Stimulated activated CD8-positive, alpha-beta memory T cell treated with anti-CD3 and anti-CD28 coated beads, Interleukin-12 subunit alpha, Interleukin-12 subunit beta, amount 100 ng/mL, for 24 hours (primary cell): Measurements from ENCODE around the gene CLRN1.

ENCODE experiments used
- DNase-seq: peaks from one replicate; pipeline ENCODE4 v3.0.0-alpha.2; 2020; ENCODE audit errors: extremely low read depth

Gene CLRN1

DNA sequence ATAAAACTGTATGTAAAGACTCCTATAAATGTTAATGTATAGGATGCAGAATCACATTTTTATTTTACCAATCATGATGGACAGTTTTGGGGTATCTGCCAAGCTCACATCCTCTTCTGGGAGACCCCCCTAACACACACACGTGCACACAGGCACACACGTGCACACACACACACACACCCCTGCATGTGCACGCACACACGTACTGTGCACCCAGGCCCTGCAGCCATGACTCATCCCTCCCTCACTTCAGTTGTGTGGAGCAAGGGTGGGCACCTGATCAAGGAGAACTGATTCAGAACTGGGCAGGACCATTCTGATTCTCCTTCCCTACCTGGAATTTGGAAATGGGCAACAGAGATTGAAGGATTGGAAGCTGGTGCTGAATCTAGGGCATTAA, 51.3 kb downstream of the CLRN1 start:
- DNase-seq: no peak

- DNase-seq: no peak
These were observed 52.3 kb downstream of the CLRN1 start for GRCh38 chr3:150920236-150920635.

DNA sequence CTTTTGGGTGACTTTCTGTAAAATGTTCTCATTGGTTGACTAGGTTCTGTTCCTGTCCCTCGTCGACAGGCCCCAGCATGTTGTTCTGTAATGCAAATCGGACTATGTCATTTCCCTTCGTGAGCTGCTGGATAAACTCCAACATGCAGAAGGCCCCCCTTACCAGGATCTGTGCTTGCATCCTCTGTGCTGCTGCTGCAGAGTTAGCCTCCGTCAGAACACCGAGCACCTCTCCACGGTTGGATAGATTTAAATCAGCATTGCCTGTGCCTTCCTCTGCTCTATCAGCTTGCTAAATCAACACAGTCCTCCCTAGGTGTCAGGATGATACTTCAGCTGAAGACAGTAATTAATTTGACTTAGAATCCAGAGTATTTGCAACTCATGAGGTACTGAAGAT, 54.6 kb downstream of the CLRN1 start:
- DNase-seq: no peak

DNA sequence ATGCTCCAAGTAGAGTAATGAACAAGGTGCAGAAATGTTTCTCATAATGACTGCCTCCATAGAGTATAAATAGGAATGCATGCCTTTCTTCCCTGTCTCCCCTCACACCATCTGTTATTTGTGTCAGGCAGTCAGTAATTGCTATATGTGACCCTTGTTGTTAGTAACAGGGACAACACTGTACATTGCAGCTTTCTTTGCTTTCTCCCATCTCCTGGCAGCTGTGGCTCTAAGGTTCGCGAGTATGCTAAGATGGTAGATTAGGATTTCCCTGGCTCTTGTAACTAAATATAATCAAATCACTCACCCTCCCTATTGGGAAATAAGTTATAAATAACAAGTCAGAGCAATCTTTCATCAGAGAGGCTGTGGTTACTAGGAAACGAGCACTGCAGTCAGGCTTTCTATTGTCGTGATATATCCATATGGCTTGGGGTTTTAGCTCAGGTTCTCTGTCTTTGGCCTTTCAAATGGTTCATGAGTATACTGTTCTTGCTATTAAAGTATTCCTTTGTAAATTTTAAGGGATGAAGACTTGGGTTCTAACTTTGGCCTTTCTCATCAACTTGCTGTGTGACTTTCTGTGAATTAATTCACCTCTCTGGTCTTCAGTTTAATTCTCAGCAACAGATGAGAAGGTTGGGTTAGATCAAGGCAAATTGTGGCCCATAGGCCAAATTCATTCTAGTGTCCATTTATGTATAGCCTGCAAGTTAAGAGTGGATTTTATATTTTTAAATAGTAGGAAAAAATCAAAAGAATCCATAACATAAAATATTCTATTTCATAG, 59.2 kb downstream of the CLRN1 start:
- DNase-seq: no peak

DNA sequence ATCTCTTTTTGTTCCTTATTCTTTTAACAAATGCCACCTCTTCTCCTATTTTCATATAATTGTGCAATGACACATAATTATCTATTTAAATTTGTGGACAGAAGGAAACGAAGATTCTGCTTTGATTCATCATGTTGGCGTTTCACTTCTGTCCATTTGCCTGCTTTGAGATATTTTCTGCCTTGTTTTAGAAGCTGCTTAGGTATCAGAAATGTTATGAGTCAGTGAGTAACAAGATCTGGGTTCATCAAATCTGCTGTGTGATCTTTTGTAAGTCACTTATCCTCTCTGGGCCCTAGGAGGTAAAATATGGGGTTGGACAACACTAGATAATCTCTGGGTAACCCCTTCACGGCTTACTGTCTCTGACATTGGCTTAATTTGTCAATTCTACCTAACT, 60.0 kb downstream of the CLRN1 start:
- DNase-seq: no peak

DNA sequence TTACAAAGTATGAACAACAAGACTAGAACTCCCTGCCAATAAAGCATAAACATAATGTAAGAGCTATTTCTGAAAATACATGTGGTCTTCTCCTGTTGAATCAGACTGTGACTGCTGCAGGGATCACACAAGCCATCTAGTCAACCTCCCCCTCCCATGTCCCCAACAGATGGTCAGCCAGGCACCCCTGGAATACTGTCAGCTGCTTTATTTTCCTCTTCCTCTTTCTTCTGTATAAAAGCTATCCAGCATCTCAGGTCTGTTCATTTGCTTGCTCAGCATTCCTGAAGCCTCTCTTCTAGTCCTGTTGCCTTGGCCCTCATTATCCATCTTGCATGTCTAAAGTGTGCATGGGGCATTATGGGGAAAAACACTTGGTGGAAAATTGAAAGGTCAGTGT, 60.8 kb downstream of the CLRN1 start:
- DNase-seq: no peak

DNA sequence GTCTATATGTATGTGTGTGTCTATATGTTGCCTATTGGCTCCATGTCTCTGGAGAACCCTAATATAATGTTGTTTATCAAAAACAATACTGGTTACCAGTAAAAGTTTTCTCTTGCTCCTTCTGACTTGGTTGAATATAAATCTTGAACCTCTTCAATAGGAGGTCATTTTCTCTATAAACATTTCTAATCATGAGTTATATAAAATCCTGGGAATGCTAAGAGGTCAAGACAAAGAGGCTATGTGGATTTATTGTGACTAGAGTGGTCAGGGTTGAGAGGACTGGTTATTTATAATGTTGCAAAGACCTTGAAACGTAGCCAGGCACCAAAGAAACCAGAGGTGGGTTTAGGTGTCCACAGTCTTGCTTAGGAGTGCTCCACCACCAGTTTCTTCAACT, 66.1 kb downstream of the CLRN1 start:
- DNase-seq: no peak

- no peak for DNase-seq
These were observed 66.8 kb downstream of the CLRN1 start for GRCh38 chr3:150905746-150906145.

GRCh38 chr3:150905339-150905738, 67.2 kb downstream of the CLRN1 start, which contains the start of gene MINDY4B:
TSS of gene MINDY4B (minus strand) at chr3:150905439. CDS start at chr3:150905439, 0 bp downstream.
- no peak for DNase-seq

DNA sequence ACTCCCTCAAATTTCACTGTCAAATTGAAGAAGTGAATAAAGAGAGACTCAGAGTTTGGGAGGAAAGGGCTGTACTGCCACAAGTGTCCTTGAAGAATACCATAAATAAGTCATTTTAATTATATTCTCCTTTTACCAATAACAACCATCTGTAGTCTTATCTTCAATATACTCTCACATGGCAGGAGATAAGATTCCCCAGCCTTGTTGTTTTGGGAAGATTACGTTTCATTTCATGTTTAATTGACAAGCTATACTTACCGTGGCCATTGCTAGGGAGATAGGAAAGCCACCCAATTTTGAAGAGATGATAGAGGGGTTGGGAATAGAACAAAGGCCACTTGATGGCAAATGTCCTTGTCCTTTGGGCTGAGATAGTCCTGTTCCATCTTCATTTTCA, 69.5 kb downstream of the CLRN1 start:
- no peak for DNase-seq

DNA sequence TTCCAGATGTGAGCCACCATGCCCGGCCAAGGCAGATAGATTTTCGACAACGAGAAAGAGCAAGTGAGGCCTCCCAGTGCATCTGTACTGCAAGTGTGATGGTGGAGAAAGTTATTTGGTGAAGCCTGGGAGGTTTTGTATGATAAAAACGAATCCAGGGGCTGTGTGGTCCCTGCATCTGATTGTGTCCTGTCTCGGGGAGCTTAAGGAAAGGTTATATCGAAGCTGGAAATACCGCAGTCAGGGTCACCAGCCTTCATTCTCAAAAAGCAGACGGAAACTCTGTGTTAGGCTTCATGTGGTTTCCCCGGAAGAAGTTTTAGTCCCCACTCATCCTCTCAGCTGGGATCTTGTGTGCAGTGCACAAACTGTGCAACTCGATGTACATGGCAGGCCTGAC, 70.7 kb downstream of the CLRN1 start:
- DNase-seq: no peak

DNA sequence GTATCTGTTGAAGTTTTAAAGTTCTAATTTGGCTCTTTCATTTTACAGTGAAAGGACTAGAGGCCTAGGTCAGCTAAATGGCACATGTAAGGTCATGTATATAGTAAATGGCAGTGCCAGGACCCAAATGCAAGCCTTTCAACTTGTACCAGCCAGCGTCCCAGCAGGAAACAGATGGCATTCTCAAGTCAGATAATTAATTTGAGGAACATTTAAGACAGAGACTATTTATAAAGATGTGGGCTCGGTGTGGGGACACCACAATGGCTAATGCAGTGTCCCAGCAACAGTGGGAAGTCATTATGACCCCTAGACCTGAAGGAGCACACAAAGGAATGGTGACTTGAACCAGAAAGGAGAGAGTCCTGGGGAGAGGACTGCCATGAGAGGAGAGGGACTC, 73.4 kb downstream of the CLRN1 start:
- no peak for DNase-seq

DNA sequence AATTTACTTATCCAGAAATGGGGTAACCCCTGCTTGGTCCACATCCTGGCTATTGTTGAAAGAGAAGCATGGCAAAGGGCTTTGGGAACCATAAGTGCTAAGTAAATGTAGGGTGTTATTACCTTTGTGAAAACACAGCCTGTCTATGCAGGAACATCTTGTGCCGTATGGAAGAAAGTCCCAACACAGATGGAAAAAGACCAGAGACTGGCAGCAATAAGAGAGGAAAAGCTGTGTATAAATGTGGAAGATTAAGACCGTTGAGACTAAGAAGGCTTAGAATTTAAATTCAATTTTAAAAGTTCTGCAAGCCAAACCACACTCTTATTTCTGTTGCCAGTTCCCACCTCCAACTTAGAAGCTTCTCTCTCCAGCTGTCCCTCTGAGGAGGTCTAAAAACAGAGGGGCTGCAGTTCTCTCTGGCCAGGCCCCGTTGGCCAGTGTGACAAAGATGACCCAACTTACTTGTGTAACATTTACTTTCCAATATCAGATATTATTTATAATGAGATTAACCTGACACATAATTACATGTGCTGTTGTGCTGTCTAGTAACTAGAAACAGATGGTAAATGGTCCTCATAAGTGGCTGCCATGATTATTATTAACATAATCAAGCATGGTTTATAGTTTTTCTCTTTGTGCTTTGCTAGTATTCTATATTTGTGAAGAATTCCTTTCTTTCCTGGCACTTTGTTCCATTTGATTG, 74.3 kb downstream of the CLRN1 start:
- DNase-seq: no peak

DNA sequence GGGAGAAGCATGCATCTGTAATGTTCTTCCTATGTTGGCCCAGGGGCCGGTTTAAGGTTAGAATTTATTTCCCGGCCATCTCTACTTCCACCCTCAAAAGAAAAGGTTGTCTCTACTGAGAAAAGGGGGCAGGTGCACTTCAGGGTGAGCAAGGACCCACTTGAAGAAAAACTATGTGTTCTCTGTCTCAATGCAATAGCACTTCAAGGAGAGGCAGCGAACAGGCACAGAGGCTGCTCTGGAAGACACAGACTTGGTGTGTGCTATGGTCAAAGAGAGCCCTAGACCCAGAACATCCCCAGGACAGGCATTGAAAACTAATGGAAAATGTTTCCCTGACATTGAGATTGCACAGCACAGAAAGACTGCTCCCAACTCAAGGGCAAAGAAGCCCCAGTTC, 74.9 kb downstream of the CLRN1 start:
- no peak for DNase-seq

DNA sequence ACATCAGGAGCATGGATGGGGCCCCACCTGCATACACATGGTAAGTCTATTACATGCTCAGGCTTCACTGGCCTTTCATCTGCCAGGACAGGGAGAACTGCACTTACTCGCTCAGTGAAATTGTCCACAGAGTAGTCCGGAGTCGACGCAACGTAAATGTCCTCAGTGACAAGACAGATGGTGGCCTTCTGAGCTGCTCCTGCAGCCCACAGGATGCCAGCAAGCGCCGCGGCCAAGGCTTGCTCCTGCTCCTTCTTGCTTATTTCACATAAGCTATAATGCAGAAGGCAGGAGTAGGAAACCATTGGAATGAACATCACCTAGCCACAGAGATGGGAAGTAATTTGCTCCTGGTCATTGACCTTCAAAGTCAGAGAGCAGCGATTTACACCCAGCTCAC, 81.7 kb downstream of the CLRN1 start:
- no peak for DNase-seq

- DNase-seq: no peak
These were observed 82.2 kb downstream of the CLRN1 start for GRCh38 chr3:150890295-150890694.

DNA sequence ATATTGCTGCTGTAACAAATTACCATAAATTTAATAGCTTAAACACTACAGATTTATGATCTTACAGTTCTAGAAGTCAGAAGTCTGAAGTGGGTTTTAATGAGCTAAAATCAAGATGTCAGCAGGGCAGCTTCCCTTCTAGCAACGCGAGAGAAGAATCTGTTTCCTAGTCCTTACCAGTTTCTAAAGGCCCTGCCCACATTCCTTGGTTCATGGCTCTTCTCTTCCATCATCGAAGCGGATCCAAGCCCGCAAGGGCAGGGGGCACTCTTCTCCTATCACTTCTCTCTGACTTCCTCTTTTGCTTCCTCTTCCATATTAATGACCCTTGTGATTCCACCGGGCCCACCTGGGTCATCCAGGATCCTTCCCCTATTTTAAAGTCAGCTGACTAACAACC, 83.4 kb downstream of the CLRN1 start:
- DNase-seq: no peak

DNA sequence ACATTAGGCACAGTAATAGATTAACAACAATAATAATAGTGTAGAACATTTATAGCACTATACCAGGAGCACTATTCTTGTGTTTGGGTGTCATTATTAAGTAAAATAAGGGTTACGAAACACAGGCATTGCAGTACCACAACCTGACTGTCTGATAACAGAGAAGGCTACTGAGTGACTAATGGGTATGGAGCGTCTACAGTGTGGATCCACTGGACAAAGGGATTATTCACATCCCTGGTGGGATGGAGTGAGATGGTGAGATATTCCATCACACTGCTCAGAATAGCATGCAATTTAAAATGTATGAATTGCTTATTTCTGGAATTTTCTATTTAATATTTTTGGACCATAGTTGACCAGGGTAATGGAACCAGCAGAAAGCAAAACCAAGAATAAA, 85.5 kb downstream of the CLRN1 start:
- DNase-seq: no peak

GRCh38 chr3:150885535-150885934, 87.0 kb downstream of the CLRN1 start:
- DNase-seq: no peak

- no peak for DNase-seq
These were observed 93.4 kb downstream of the CLRN1 start for GRCh38 chr3:150878996-150879575.

DNA sequence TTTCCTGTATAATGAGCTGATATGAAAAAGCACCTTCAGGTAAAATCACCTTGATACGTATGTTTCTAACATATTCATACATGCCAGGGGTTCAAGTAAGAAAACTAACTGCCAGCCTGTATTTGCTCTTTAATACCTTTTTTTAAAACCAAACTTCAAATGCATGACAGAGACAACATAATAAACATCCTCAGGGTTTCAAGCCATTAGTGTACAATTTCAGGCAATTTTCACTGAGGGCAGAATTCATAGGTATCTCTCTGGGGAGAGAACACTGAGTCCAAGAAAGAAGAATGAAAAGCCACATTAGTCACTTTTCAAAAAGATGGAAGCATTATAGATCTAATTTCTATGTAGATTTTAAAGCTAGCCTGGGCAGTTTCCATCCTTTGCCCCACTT, 94.2 kb downstream of the CLRN1 start:
- DNase-seq: no peak

GRCh38 chr3:150877303-150877702, 95.2 kb downstream of the CLRN1 start:
- DNase-seq: no peak

DNA sequence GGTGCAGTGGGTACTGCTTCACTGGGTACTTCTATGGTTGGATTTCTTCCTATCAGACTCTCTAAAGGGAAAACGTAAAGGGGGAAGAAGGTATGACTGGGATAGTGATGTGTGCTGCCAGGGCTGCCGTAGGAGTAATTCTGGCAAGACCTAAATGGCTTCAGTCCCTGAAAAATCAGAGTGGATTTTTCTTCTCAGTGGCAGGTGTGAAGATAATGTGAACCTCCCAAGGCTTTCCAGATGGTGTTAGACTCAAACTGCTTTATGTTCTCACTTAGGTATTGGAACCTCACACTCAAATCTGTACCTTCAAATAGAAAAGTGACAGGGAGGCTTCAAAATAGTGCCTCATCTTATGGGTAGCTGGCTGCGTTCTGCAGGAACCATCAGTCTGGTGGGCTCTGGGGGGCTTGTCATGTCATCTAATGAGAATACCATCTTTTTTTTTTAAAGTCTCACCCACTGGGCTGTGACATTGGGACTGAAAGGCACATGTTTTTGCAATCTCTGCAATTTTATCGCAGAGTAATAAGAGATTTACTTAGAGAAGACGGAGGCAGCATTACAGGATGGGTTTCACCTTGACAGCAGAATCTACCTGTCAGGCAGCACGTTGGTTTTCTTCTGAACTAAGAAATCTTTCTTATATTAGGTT, 95.8 kb downstream of the CLRN1 start:
- DNase-seq: no peak
